GM19372 (cell line): Measurements from ENCODE around the gene ERG28.
"Not testable (repeated sequence)": the region's sequence is repeated elsewhere in the genome, so short reads cannot be mapped to it uniquely, and the experiment has no call there.

Experiments
- ATAC-seq: cut with Tn5 transposase; IDR thresholded peaks from one replicate; pipeline ENCODE4 v1.9.1; 2021; ENCODE audit warnings: mild to moderate bottlenecking, low read depth, moderate library complexity; ENCODE audit not compliant: unreplicated experiment

The ERG28 gene

GRCh38 chr14:75627406-75627805, 33.3 kb downstream of the ERG28 start:
- no peak for ATAC-seq

DNA sequence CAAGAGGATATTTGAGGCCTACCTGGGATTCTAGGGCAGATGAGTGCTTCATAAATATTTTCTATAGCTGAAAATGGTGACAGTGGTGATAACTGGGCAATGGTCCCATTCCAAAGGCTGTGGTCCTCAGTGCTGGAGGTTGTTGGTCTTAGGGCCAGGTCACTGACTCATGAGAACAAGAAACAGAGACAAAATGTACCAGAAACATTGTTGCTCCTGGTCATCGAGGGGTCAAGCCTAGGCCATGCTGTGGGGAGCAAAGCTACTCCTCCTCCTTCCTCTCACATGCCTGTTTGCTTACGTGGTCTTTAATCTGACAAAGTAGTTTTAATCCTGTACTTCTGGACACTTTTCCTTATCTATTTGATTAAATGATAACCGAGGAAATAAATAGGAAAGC, 33.8 kb downstream of the ERG28 start:
- no peak for ATAC-seq

DNA sequence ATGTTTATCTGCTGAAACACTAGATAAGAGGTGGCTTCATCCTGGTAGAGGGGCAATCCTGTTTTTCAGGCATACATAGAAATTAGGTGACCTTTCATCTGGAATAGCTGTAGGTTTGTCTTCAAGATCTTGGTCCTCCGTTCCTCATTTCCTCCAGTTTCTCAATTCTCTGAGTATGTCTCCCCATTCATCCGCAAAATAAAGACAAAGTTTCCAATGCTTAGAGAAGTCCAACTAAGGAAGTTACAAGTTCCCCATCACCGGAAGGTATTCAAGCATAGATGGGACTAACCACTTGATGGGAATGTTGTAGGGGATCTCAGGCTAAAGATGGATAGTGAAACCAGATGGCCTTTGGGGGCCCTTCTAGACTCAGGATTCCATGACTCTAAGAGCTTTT, 34.3 kb downstream of the ERG28 start:
- no peak for ATAC-seq

DNA sequence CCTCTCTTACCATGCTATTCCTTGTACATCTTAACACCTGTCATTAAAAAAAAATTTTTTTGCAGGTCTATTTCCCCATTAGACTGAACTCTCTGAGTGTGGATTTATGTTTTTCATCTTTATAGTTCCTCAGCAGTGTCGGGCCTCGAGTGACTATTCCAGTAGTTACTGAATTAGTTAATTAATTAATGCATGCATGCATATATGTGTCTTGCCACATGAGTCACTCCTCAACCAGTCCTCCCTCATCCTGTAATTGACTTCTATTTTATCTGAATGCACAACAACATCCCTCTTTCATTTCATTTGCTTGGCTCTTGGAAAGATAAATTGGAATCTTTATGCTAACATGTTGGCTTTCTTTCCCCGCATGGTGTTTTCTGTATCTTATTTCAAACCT, 35.6 kb downstream of the ERG28 start:
- ATAC-seq: no peak

- no peak for ATAC-seq
Measured at GRCh38 chr14:75619548-75619947, 41.1 kb downstream of the ERG28 start.

GRCh38 chr14:75615200-75615599, 45.5 kb downstream of the ERG28 start:
- ATAC-seq: no peak

DNA sequence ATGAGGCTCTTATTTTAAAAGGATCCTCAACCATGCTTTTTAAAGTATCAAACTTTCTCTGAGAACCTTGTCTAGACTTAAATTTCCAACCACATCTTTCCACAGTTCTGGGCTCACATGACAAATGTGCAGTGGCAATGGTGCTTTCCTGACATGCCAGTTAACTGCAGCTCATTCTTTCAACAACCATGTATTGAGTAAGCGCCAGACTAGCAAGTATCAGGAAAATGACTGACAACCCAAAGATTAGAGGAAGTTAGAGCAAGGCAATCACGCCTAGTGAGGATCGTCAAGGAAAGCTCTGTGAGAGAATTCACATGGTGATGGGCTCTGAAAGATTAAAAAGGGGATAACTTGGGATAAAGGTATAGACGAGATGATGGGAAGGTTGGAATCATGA, 46.5 kb downstream of the ERG28 start:
- no peak for ATAC-seq

GRCh38 chr14:75612157-75612556, 48.5 kb downstream of the ERG28 start:
- no peak for ATAC-seq

- no peak for ATAC-seq
Measured at GRCh38 chr14:75610834-75611233, 49.8 kb downstream of the ERG28 start.

DNA sequence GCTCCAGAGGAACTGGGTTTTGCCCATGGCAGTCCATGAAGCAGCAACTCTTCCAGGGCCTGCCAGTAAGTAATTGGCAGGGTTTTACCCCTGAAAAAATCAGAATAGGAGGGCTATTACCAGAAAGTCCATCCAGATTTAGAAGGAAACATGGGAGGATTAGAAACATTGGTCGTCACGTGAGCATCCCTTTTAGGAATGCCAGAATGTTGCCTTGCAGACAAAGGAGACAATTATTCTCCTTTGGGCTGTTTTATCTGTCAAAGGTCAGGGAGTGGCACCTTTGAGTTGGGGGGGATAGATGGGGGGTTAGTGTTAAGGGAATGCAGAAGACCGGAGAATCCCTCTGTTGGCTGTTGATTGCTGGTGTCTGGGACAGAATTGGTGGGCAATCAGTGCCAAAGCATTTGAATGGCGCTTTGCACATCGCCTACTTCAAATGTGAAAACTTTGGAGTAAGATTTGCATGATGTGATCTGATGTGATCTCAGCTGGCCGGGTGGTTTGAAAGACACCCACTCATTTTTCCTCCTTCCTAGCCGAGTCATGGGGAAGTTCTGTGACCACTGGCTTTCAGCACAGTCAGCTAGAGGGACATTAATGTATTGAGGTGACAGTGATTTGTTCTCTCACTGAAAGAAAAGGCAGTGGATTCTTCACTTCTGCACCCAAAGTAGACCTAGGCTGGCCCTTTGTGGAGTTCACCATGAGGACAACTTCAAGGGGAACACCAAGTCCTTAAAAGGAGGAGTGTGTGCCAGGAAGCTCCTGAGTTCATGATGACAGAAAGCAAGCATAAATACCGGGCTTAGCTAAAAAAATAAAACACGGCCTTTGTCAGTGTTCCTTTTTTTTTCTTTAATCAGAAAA, 50.8 kb downstream of the ERG28 start:
- ATAC-seq: no peak

DNA sequence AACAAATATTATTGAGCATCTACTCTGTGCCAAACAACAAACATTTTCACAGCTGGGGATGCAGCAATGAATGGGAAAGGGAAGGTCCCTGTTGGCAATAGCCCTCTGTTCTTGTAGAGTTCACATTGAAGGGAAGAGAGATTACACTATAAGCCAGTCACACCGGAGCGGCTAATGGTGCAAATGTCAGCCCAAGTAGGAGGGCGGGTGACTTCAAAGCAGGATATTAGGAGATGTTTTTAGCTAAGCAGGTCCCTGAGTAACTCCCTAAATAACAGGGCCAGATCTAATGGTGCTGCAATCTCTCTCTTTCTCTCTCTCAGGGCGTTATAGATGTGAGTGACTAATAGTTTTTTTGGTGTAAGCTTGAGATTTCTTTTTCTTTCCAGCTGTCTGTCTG, 51.6 kb downstream of the ERG28 start:
- no peak for ATAC-seq

DNA sequence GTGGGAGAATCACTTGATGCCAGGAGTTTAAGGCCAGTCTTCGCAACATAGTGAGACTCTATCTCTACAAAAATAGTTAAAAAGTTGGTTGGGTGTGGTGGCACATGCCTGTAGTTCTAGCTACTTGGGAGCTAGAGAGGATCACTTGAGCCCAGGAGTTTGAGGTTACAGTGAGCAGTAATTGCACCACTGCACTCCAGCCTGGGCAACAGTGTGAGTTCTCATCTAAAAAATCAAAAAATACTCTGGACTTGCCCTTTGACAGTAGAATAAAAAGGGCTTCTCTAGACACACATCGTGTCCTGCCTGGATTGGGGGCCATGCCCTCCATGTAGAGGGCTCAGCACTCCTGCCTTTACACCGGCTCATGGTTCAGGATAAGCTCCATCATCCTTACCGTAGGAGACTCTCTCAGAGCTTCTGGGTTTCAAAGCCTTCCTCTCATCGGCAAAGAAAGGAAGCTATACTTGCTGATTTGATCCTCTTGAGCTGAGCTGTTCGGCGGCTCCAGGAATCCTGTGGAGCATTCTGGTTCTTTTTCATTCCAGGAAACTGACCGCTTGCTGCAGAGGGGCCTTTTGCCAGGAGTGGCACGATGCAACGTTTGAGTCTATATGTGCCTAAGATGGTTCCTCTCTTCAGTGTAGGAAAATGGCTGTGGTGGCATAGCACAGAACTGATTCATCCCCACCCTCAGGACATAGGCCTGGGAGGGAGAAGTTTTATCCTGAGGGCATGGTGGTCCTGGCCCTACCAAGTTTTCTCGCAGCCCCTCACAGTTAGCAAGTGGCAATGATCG, 52.6 kb downstream of the ERG28 start:
- ATAC-seq: no peak

- ATAC-seq: no peak
Measured at GRCh38 chr14:75607044-75607443, 53.6 kb downstream of the ERG28 start.

GRCh38 chr14:75605916-75606315, 54.8 kb downstream of the ERG28 start:
- ATAC-seq: no peak

DNA sequence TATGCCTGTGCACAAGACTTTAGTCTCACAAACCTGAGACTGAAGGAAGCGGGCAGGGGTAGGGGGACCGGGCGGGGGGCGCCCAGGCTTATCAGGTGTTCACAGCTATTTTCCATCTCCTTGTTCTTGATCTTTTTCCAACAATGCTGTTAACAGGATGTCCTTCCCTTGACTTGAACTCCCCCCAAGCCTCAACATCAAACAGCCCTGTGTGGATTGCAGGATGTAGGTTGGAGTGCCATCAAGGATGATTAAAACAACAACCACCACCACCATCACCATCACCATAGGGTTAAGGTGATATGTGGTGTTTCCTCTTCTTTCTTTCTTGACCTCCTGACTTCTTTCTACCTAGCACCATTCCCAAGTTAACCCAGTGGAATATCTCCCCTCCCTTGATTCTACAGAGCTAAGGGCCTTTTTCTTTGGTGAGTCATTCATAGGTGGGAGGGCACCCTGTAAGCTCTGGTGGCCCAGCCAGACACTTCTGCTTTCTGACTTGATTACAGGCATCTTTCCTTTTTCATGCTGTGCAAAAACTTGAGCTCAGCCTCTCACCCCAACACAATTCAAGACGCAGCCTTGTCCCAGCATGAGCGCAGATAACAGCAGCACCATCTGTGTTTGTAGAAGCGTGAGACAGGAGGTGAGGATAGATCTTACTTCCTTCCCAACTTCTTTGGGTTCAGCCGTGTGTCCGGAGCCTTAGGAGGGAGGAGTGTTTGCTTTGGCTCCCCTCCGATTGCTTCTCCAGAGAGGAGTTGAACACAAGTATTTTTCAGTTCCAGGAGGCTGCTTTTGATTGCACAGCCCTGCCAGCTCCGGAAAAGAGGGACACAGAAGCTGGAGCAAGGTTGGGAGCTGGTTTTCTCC, 55.5 kb downstream of the ERG28 start:
- no peak for ATAC-seq

GRCh38 chr14:75602503-75602902, 58.2 kb downstream of the ERG28 start:
- no peak for ATAC-seq

- ATAC-seq: not testable (repeated sequence)
Measured at GRCh38 chr14:75601061-75601460, 59.6 kb downstream of the ERG28 start.

DNA sequence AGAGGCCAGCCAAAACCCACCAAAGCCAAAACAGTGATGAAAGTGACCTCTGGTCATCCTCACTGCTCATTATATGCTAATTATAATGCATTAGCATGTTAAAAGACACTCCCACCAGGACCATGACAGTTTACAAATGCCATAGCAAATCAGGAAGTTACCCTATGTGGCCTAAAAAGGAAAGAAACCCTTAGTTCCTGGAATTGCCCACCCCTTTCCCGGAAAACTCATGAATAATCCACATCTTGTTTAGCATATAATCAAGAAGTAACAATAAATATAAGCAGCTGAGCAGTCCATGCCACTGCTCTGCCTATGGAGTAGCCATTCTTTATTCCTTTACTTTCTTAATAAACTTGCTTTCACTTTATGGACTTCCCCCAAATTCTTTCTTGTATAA, 60.6 kb downstream of the ERG28 start:
- ATAC-seq: not testable (repeated sequence)
